ENCODE data around the gene TXNDC16.

TXNDC16 gene

DNA sequence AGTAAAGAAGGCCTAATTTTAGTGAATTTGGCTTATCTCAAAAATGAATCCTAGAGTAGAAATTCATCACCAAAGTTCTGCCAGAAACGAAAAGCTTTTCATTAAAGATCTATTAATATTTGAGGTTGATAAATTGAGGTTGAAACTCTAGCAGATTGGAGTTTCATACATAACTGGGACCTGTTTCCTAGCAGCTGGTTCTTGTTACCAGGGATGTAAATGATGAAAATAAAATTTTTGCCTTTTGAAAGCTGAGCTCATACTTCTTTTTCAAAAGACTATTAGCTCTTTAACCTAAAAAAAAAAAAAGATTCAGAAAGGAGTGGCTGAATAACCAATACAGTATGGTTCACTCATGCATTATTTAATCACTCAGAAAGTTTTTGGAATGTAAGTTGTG lies 139.9 kb downstream of the TXNDC16 start:
- no peak overlapping the region for H3K4me3 ChIP-seq (ENCODE audit: low read depth, low read length)
- TF ChIP-seq, protein P1, sequence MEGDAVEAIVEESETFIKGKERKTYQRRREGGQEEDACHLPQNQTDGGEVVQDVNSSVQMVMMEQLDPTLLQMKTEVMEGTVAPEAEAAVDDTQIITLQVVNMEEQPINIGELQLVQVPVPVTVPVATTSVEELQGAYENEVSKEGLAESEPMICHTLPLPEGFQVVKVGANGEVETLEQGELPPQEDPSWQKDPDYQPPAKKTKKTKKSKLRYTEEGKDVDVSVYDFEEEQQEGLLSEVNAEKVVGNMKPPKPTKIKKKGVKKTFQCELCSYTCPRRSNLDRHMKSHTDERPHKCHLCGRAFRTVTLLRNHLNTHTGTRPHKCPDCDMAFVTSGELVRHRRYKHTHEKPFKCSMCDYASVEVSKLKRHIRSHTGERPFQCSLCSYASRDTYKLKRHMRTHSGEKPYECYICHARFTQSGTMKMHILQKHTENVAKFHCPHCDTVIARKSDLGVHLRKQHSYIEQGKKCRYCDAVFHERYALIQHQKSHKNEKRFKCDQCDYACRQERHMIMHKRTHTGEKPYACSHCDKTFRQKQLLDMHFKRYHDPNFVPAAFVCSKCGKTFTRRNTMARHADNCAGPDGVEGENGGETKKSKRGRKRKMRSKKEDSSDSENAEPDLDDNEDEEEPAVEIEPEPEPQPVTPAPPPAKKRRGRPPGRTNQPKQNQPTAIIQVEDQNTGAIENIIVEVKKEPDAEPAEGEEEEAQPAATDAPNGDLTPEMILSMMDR (IDR thresholded peaks at IDR 0.05; ENCODE audit: borderline replicate concordance, insufficient read depth, low read depth, low read length), result no peak

DNA sequence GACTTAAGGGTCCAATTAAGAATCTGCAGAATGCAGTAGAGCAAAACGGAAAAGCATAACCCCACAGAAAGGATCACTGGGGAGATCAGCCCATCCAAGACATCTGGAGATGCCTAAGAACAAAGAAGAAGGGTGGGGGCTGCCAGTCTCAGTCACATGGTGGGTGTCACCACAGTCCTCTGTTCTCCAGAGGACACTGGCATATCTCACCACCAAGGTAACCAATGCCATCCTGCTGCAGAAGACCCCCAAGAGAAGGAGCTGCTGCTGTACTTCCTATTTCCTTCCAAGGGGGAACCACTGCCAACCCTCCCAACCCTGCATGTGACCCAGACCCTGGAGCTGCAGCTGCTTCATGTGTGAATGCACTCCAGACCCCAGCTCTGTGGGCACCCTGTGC lies 147.0 kb downstream of the TXNDC16 start:
- TF ChIP-seq, protein P1 (IDR thresholded peaks at IDR 0.05; ENCODE audit: borderline replicate concordance, insufficient read depth, low read depth, low read length), result no peak
- no peak overlapping the region for H3K4me3 ChIP-seq (ENCODE audit: low read depth, low read length)

DNA sequence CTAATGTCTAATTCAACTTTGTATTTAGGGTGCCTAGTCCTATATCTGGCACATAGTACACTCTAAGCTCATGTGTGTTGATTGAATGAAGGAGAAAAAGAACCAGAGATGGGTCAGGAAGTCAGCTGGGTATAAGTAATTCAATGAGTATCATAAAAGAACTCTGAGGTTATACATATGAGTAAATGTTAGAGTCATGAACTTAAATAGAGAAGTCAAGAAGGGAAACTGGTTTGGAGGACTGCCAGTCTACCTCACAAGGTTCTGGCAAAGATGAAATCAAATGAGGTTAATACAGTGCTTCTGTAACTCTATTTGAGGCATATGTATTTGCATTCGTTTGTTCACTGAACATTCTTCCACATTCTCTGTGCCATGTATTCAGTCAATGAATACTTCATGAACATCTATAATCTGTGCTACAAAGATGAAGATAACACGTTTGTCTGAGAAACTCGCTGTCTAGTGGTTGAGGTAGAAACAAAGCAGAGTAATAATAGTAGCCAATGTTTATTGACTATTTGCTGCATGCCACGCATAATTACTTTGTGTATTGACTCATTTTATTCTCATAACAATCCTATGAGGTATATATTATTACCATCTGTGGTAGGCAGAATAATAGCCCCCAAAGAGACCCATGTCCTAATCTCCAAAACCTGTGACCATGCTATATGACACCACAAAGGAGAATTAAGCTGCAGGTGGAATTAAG lies 149.3 kb downstream of the TXNDC16 start:
- TF ChIP-seq, protein P1 (IDR thresholded peaks at IDR 0.05; ENCODE audit: borderline replicate concordance, insufficient read depth, low read depth, low read length), result no peak

DNA sequence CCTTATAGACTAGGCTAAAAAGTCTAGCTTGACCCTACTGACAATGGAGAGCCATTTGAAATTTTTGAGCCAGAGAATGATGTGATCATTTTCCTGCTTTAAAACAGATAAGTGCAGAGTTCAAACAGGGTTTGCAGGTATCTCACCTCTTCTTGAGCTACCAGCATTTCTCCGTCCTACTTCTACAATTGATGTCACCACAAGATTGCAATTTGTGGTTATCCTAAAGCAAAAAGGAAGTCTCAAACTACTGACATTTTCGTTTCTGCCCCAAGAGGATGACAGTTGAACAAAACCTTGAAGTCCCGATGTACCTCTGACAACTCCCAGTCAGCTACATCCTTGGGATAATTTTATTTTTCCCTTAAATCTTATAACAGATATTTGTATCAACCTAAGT lies 151.5 kb downstream of the TXNDC16 start:
- H3K4me3 ChIP-seq (ENCODE audit: low read depth, low read length), result no peak overlapping the region
- TF ChIP-seq, protein P1 (IDR thresholded peaks at IDR 0.05; ENCODE audit: borderline replicate concordance, insufficient read depth, low read depth, low read length), result no peak

More for the DNA sequence above, 149.3 kb downstream of the TXNDC16 start:
- no peak overlapping the region for H3K4me3 ChIP-seq (ENCODE audit: low read depth, low read length)

DNA sequence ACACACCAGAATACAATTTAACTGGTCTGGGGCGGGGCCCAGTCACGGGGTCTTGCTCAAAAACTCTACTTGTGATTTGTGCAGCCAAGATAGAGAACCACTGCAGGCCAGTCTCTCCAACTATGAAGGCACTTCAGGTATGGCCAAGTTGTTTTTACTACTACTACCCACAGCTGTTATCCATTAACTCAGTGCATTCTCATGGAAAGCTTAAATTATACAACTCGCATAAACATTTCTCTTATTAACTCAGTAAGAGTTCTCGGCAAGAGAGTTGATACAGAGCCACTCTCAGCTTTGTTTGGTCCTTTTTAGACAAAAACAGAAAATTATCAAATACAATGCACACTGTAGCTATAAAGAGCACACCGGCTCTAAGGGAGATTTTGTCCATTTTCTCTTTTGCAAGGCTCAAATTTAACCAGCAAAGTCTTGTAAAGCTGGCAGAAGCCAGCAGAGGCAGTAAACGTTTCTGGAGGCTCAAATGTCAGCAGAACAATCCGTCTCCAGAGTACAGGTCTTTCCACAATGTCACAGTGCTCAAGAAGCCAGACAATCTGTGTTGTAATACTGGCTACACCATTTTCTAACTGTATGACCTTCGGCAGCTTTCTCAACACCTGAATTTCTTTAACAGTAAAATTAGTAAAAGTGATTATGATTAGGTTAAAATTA lies 152.2 kb downstream of the TXNDC16 start:
- TF ChIP-seq, protein P1 (IDR thresholded peaks at IDR 0.05; ENCODE audit: borderline replicate concordance, insufficient read depth, low read depth, low read length), result no peak
- no peak overlapping the region for H3K4me3 ChIP-seq (ENCODE audit: low read depth, low read length)

DNA sequence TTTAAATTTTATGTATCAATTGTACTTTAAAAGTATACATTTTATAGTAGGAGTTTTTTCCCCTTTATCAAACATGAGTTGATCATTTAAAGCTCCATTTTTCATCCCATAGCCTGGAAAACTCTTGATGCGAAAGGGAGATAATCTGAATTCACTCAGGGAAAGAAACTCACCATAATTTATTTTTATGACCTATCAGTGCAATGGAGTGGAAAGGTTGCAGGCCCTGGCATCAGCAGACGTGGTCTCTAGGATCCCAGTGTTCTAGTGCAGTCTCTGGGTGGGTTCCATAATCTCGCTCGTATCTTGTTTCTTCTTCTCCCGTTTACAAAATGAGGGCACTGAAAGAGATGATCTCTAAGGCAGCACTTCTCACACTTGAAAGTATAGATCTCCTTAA lies 153.2 kb downstream of the TXNDC16 start:
- no peak overlapping the region for H3K4me3 ChIP-seq (ENCODE audit: low read depth, low read length)
- TF ChIP-seq, protein P1 (IDR thresholded peaks at IDR 0.05; ENCODE audit: borderline replicate concordance, insufficient read depth, low read depth, low read length), result no peak

DNA sequence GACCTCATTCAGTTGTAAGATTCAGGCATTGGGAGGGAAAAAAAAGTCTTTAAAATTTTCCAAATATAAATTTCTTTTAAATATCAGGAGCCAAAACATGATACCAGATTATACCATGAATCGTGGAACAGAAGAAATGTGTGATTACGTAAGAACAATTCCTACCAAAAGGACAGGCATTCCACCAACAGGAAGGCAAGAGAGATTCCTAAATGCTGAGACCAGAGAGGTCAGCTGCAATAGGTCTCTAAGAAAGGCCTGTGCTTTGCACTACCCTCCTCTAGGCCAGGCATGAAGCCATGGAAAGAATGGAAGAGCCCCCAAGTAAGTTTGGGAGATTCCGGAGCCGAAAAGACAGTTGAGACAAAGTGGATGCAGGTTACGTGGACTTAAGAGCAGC lies 154.5 kb downstream of the TXNDC16 start:
- H3K4me3 ChIP-seq (ENCODE audit: low read depth, low read length), result no peak overlapping the region
- TF ChIP-seq, protein P1 (IDR thresholded peaks at IDR 0.05; ENCODE audit: borderline replicate concordance, insufficient read depth, low read depth, low read length), result no peak

Data from GM12875 (cell line).